GM12872 (cell line): ENCODE results near the gene LSM14A.

ENCODE experiments used
- CTCF ChIP-seq: IDR thresholded peaks from 3 replicates; pipeline ENCODE4 v1.5.1; 2011; ENCODE audit warnings: low read depth, mild to moderate bottlenecking, low read length, moderate library complexity; ENCODE audit not compliant: insufficient read depth

Gene LSM14A

DNA sequence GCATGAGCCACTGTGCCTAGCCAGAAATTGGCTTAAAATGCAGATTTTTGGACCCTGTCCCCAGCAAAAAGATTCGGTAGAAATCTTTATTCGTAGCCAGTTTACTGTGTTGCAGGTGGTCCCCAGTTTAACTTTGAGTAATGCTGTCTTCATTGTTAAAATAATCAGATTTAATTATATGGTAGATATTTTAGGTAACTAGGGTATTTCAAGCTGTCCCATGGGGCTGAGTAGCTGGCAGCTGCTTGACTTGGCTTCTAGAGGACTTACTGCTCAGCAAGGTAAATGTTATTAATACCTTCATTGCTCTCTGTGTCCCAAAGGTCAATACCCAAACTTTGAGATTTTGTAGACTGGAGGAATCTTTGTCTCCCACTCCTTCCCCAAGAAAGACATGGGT is 21.1 kb downstream of the LSM14A start:
- TF ChIP-seq CTCF, result no peak

DNA sequence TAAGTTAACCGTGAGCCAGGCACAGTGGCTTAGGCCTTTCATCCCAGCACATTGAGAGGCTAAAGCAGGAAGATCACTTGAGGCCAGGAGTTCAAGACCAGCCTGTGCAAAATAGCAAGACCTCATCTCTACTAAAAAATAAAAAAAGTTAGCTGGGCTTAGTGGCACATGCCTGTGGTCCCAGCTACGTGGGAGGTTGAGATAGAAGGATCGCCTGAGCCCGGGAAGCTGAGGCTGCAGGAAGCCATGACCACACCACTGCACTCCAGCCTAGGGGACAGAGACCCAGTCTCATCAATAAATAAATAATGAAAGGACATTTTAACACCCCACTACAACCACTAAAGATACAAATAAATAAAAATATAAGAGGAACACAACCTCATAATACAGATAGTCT is 21.6 kb downstream of the LSM14A start:
- no peak for TF ChIP-seq CTCF

DNA sequence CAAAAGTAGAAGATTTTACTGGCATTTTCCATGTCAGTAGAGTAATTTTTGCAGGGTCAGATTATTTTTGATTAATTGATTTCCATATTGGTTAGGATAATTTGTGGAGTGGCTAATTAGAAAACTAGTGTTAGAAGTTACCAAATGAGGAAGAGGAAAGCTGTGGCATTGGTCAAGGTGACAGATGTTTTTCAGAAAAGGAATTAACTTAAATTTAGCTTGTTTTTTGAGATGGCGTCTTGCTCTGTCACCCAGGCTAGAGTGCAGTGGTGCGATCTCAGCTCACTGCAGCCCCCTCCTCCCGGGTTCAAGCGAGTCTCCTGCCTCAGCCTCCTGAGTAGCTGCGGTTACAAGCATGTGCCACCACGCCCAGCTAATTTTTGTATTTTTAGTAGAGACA is 28.8 kb downstream of the LSM14A start:
- TF ChIP-seq CTCF, result no peak

GRCh38 chr19:34208291-34208884 is 36.1 kb downstream of the LSM14A start:
- no peak for TF ChIP-seq CTCF

- no peak for TF ChIP-seq CTCF
Measured at GRCh38 chr19:34209726-34210125, 37.4 kb downstream of the LSM14A start.

- TF ChIP-seq CTCF, result no peak
Measured at GRCh38 chr19:34213283-34213682, 41.0 kb downstream of the LSM14A start.

DNA sequence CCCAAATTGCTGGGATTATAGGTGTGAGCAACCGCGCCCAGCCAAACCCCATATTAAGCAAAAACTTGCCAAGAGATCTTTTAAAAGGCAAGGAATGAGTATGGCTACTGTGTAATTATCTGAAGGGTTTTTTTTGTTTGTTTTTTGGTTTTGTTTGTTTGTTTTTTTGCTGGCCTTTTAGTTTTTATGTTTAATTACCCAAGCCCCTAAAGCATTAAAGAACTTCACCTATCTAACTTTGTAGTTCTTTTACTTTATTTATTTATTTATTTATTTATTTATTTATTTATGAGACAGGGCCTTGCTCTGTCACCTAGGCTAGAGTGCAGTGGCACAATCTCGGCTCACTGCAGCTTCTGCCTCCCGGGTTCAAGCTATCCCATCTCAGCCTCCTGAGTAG is 41.7 kb downstream of the LSM14A start:
- TF ChIP-seq CTCF, result no peak
